WERI-Rb-1 (cell line): ENCODE results near the gene AKR1C1.
"Not testable (repeated sequence)": the region's sequence is repeated elsewhere in the genome, so short reads cannot be mapped to it uniquely, and the experiment has no call there.

ENCODE experiments used
- DNase-seq: peaks from one replicate; pipeline ENCODE4 v3.0.0-alpha.2; 2020
- H3K27ac ChIP-seq: fragments of 250-450 bp; sonication (Bioruptor Pico); 2 replicates; pipeline ENCODE4 v1.5.1; 2020; ENCODE audit warnings: mild to moderate bottlenecking, moderate library complexity
- H3K27me3 ChIP-seq: fragments of 250-450 bp; sonication (Bioruptor Pico); 2 replicates; pipeline ENCODE4 v1.5.1; 2021; ENCODE audit warnings: mild to moderate bottlenecking, low read depth, moderate library complexity; ENCODE audit not compliant: insufficient read depth, severe bottlenecking
- H3K36me3 ChIP-seq: fragments of 250-450 bp; sonication (Bioruptor Pico); 2 replicates; pipeline ENCODE4 v1.5.1; 2020; ENCODE audit warnings: mild to moderate bottlenecking, moderate library complexity
- H3K4me3 ChIP-seq: 2 replicates; pipeline ENCODE4 v1.5.1; 2011; ENCODE audit warnings: low read depth, mild to moderate bottlenecking, control low read depth, low read length
- H3K9me3 ChIP-seq: fragments of 250-450 bp; sonication (Bioruptor Pico); 2 replicates; pipeline ENCODE4 v1.5.1; 2021; ENCODE audit warnings: mild to moderate bottlenecking, moderate library complexity; ENCODE audit not compliant: severe bottlenecking
- CTCF ChIP-seq: IDR thresholded peaks from 2 replicates; pipeline ENCODE4 v1.5.1; 2011; ENCODE audit warnings: low read depth, mild to moderate bottlenecking, control low read depth, inconsistent platforms, low read length

The AKR1C1 gene

GRCh38 chr10:4941540-4942330 is 21.5 kb upstream of the AKR1C1 start:
- DNase-seq = no peak
- Histone ChIP-seq H3K4me3 (no peak overlapping the region), H3K36me3 (no peaks in the 10 kb centered on the region), H3K27ac (no peak overlapping the region), H3K27me3 (peaks cover 3% of the 10 kb centered on the region), H3K9me3 (no peaks in the 10 kb centered on the region)
- no peak for TF ChIP-seq CTCF

- H3K4me3 ChIP-seq, H3K36me3 ChIP-seq, H3K27ac ChIP-seq, H3K27me3 ChIP-seq, DNase-seq, H3K9me3 ChIP-seq: not testable (repeated sequence)
These were observed 20.3 kb upstream of the AKR1C1 start for GRCh38 chr10:4942931-4943330.

GRCh38 chr10:4943416-4943815 is 19.8 kb upstream of the AKR1C1 start:
- not testable (repeated sequence) for H3K27me3 ChIP-seq, H3K4me3 ChIP-seq, H3K9me3 ChIP-seq, DNase-seq, H3K27ac ChIP-seq, H3K36me3 ChIP-seq

GRCh38 chr10:4943821-4944220 is 19.4 kb upstream of the AKR1C1 start:
- Histone ChIP-seq H3K36me3 (no peaks in the 10 kb centered on the region), H3K4me3 (no peak overlapping the region), H3K9me3 (no peaks in the 10 kb centered on the region), H3K27ac (no peak overlapping the region), H3K27me3 (peaks cover 3% of the 10 kb centered on the region)
- DNase-seq = no peak
- TF ChIP-seq CTCF = no peak

- no peaks in the 10 kb centered on the region for H3K9me3 ChIP-seq
- H3K4me3 ChIP-seq = no peak overlapping the region
- H3K36me3 ChIP-seq = no peaks in the 10 kb centered on the region
- TF ChIP-seq CTCF = no peak
- peaks cover 3% of the 10 kb centered on the region for H3K27me3 ChIP-seq
- DNase-seq = no peak
- H3K27ac ChIP-seq = no peak overlapping the region
These were observed 18.4 kb upstream of the AKR1C1 start for GRCh38 chr10:4944841-4945240.

- TF ChIP-seq CTCF = no peak
- Histone ChIP-seq H3K27me3 (peaks cover 6% of the 10 kb centered on the region), H3K27ac (no peak overlapping the region)
These were observed 17.2 kb upstream of the AKR1C1 start for GRCh38 chr10:4945766-4946717.

More at GRCh38 chr10:4945766-4946717, 17.2 kb upstream of the AKR1C1 start:
- Histone ChIP-seq H3K9me3 (no peaks in the 10 kb centered on the region), H3K36me3 (no peaks in the 10 kb centered on the region), H3K4me3 (no peak overlapping the region)
- DNase-seq = no peak
